Kidney epithelial cell (primary cell): ENCODE results near the gene DNAJC11. TPM values are rescaled to one million over a fixed set of nuclear protein-coding genes. Genes with fewer than 3 reads are reported as not detected.
A peak's percentile ranks its signal among the peaks of the same experiment; 100 is the strongest.

ENCODE experiments used
- DNase-seq: peaks from one replicate; pipeline ENCODE4 v3.0.0-alpha.2; 2010; ENCODE audit warnings: low read depth
- H3K27me3 ChIP-seq: 2 replicates; pipeline ENCODE4 v1.6.0; 2011; ENCODE audit warnings: low read length; ENCODE audit not compliant: control insufficient read depth, insufficient read depth
- H3K36me3 ChIP-seq: 2 replicates; pipeline ENCODE4 v1.5.1; 2011; ENCODE audit warnings: low read length; ENCODE audit not compliant: control insufficient read depth, insufficient read depth
- H3K4me3 ChIP-seq: 2 replicates; pipeline ENCODE4 v1.5.1; 2011; ENCODE audit warnings: low read depth, mild to moderate bottlenecking, control low read depth, low read length
- CTCF ChIP-seq: IDR thresholded peaks from 2 replicates; pipeline ENCODE4 v1.5.1; 2011; ENCODE audit warnings: mild to moderate bottlenecking, moderate library complexity, low read length, control low read depth, inconsistent platforms; ENCODE audit not compliant: insufficient read depth, poor library complexity, severe bottlenecking
- total RNA-seq: library from RNA; depleted of rRNA; stranded (reverse); fragments of >200 nt; gene quantifications from 2 replicates; pipeline ENCODE4 v1.2.3, GENCODE V29; 2015

The DNAJC11 gene
- total RNA-seq, 1 donor from 2014 or later: 35.6 TPM

- H3K27me3 ChIP-seq: no peaks in the 10 kb centered on the region
- no peak for DNase-seq
- H3K4me3 ChIP-seq: no peak overlapping the region
- H3K36me3 ChIP-seq: no peaks in the 10 kb centered on the region
- no peak for TF ChIP-seq CTCF
Observed at GRCh38 chr1:6628971-6629479, 72.6 kb downstream of the DNAJC11 start.

DNA sequence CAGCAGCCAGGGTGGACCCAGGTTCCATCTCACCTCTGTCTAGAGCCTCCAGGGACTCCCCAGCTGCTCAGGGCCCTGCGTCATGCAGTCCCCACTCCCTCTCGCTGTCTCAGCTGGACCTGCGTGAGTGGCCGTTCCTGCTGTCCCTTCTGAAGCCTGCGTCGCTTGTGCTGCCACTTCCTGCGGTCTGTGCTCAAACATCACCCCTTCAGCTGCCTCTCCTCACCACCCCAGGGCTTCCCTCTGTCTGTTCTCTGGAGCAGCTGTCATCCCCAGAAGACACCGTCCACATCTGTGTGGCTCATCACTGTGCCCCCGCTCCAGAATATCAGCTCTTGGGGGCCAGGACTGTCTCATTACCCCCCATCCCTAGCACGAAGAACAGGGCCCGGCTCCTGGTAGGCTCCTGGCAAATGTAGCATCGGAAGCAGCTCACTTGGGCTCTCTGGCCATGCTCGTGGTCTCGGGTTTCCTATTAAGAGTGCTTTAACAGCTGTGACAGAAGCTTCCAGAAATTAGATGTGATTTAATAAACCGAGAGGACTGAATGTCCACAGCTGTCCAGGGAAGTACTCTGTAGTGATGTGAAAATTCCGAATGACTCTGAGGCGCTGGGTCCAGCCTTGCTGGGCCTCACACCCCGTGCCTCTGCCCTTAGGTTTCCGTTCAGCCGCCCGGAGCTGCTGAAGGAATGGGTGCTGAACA lies 73.6 kb downstream of the DNAJC11 start:
- no peaks in the 10 kb centered on the region for H3K36me3 ChIP-seq
- no peak overlapping the region for H3K4me3 ChIP-seq
- no peak for TF ChIP-seq CTCF
- no peak for DNase-seq
- H3K27me3 ChIP-seq: no peaks in the 10 kb centered on the region

DNA sequence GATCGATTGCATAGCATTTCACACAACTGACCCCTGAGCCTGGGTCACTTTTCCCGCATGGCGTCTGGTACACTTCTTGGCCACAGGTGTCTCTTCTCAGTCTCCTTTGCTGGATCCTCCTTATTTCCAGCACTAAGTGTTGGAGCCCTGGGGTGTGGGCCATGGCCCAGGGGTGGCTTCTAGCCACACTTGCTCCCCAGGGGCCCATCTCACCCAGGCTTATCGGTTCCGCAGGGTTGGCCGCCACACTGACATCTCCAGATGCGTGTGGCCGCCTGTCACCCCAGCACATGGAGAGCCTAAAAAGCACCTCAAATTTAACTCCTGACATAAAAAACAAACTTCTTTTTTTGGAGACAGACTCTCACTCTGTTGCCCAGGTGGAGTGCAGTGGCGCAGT lies 74.6 kb downstream of the DNAJC11 start:
- H3K27me3 ChIP-seq: no peaks in the 10 kb centered on the region
- DNase-seq: no peak
- TF ChIP-seq CTCF: no peak
- no peaks in the 10 kb centered on the region for H3K36me3 ChIP-seq
- no peak overlapping the region for H3K4me3 ChIP-seq

DNA sequence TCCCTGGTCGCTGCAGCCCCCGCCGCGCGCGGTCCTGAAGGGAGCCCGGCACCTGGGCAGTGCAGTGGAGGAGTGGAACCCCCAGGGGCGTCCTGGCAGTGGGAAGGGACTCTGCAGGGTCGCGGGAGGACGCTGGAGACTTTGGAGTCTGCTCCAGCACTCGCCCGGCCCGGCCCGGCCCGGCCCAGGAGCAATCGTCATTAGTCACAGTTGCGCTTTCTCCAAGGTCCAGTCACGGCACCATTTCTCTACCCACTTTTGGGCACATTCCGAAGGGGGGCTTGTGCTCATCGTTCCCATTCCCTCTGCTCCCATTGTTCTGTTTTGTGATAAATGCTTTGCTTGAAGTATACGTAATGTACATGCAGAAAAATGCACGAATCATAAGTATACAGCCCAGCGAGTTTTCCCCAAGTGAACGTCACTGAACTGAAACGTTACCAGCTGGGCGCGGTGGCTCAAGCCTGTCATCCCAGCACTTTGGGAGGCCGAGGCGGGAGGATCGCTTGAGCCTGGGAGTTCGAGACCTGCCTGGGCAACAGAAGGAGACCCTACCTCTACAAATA lies 75.9 kb downstream of the DNAJC11 start:
- Histone ChIP-seq H3K27me3 (no peaks in the 10 kb centered on the region), H3K4me3 (peak overlapping the region; percentile 63), H3K36me3 (no peaks in the 10 kb centered on the region)
- no peak for DNase-seq
- no peak for TF ChIP-seq CTCF

DNA sequence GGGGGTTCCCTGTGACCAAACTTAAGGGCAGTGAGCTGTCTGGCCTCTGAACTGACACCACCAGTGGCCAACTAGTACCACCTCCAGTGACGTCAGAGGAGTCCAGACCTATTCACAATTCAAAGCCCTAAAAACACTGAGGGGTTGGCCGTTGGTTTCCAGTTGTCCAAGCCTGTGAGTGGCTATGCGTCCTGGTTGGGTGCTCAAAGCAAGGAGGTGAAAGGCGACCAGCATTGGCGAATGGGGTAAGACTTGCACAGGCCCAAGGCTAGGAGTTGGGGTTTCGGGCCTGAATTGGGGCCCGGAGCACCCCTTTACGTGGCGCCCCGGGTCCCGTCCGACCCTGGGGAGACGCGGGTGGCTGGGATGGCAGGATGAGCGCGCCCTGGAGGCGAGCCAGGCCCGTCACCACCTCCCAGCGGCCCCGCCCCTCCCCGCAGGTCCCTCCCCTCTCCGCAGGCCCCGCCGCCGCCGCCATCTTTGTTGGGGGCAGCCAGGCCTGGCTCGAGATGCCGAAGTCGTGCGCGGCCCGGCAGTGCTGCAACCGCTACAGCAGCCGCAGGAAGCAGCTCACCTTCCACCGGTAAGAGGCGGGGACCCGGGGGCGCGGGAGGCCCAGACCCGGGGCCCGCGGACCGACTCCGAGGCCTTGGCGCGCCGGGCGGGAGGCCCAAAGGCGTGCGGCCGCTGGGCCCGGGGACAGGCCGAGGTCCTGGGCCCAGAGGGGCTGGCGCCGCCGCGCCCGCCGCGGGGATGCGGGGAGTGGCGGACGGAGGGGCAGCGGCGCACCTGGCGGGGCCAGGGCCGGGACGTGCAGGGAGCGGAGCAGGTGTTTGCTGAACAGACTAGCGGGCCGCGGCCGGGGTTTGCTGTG lies 76.7 kb downstream of the DNAJC11 start, which contains the start of gene THAP3:
THAP3 (plus strand) TSS at position 159 of the 874 bp plus-strand sequence; CDS start at position 510, 351 bp downstream.
- peak within 1 kb of the TSS; percentile 63 for H3K4me3 ChIP-seq
- peak; percentile 10 for TF ChIP-seq CTCF
- no peaks in the 10 kb centered on the region for H3K27me3 ChIP-seq
- no peak for DNase-seq
- no peaks in the 10 kb centered on the region for H3K36me3 ChIP-seq
